Measurements from ENCODE around the gene AMOTL1. TPM values are rescaled to one million over a fixed set of nuclear protein-coding genes. Genes with fewer than 3 reads are reported as not detected.

The AMOTL1 gene
- total and polyA plus RNA-seq, 2 of the 8 experiments (the other 6 are each of a cell fraction or from before 2014, with no cell fraction given), result 9.0 to 27.6 TPM

DNA sequence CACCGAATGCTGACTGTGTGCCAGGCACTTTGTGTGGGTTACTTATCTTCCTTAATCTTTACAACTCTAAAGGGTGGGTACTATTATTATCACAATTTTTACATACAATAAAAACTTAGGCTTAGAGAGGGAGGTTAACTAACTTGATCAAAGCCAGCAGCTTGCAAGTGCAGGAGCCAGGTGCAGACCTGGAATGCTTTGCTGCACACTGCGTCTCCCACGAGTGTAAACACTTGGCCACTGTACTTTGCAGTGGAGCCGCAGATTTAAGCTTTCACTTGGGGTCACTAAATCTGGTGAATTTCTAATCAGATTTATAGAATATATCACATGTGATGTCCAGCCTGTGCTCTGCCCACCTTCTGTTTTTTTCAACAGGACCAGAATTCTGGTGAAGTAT, 36.7 kb downstream of the AMOTL1 start:
- no peaks in the 10 kb centered on the region for H3K4me1 ChIP-seq (replicated peaks in 1 of 4; ENCODE audit: control insufficient read depth in 3 of 4, insufficient read depth in 4 of 4, low read length in 3 of 4)
- H3K9ac ChIP-seq (replicated peaks in 1 of 4; ENCODE audit: extremely low read depth in 1 of 4, low read depth in 3 of 4, low read length in 3 of 4), result no peak overlapping the region
- H2BK120ac ChIP-seq (replicated peaks; ENCODE audit: low read depth, low read length), result no peak overlapping the region
- no peak overlapping the region for H3K14ac ChIP-seq (ENCODE audit: insufficient read length)
- H3K27ac ChIP-seq (ENCODE audit: low read depth, low read length), result no peak overlapping the region
- H3K18ac ChIP-seq (ENCODE audit: extremely low read depth, low read length), result no peak overlapping the region
- H2BK20ac ChIP-seq (ENCODE audit: low read length), result no peak overlapping the region
- H3K56ac ChIP-seq (replicated peaks; ENCODE audit: insufficient read length, low read depth, low read length), result no peak overlapping the region
- no peak overlapping the region for H2BK5ac ChIP-seq (ENCODE audit: low read depth, low read length)
- peaks cover 0 to 8% (median 3%) of the 10 kb centered on the region in 4 experiments; a peak in 4 of 8 replicates for H3K36me3 ChIP-seq (ENCODE audit: control insufficient read depth in 2 of 4, insufficient read depth in 4 of 4, low read length in 3 of 4)
- no peak overlapping the region for H2AFZ ChIP-seq (ENCODE audit: low read length)
- WGBS, 2 experiments (ENCODE audit: extremely low coverage in 1 of 2, insufficient coverage in 1 of 2, insufficient read length in 1 of 2, insufficient replicate concordance in 2 of 2, low coverage in 1 of 2, low lambda C conversion rate in 2 of 2, missing lambda C conversion rate in 1 of 2), result 94% methylated on average over 4 of the region's 4 CpGs; no CpG with 5 or more reads in 1 of the 2 experiments
- POLR2A ChIA-PET (ENCODE audit: partially characterized antibody), result no interaction called here
- no peak overlapping the region for H4K5ac ChIP-seq (ENCODE audit: insufficient read length, low read depth, low read length)
- no peak overlapping the region for H4K91ac ChIP-seq (replicated peaks; ENCODE audit: insufficient read length, low read length)
- no peaks in the 10 kb centered on the region; the same call in 1 of the 2 replicates for H3K23me2 ChIP-seq (ENCODE audit: low read depth, low read length)
- H4K8ac ChIP-seq (ENCODE audit: extremely low read depth, insufficient read depth, low read length), result no peak overlapping the region
- peaks cover 2 to 4% of the 10 kb centered on the region in 2 experiments for H4K20me1 ChIP-seq (replicated peaks in 1 of 2; ENCODE audit: control insufficient read depth in 1 of 2, insufficient read depth in 2 of 2, low read length in 2 of 2)
- FAIRE-seq (no peak), DNase-seq (ENCODE audit: low read depth in 1 of 2, low spot score in 2 of 2) (no peak)
- no peaks in the 10 kb centered on the region for H3K9me3 ChIP-seq (ENCODE audit: insufficient read depth in 2 of 2, low read depth in 1 of 2, low read length in 1 of 2)
- no peak overlapping the region for H3K4me2 ChIP-seq (ENCODE audit: insufficient read depth in 1 of 2, low read depth in 2 of 2, low read length in 2 of 2)
- H3K4me3 ChIP-seq (ENCODE audit: extremely low read depth in 1 of 4, insufficient read depth in 2 of 4, low read depth in 3 of 4, low read length in 4 of 4), result no peak overlapping the region
- CTCF ChIA-PET (ENCODE audit: partially characterized antibody), result interaction anchor here (0.6 to 1.1 kb wide), 3 partner anchors 35 to 182 kb away, joined by 3 read pairs; no protein-coding TSS in a partner anchor
- H3K79me1 ChIP-seq (ENCODE audit: low read depth, low read length), result peaks cover 5% of the 10 kb centered on the region; the same call in 1 of the 2 replicates
- no peak overlapping the region for H3K23ac ChIP-seq (ENCODE audit: insufficient read length)
- no peak overlapping the region for H2BK12ac ChIP-seq (ENCODE audit: low read depth, low read length)
- TF ChIP-seq, protein P1, sequence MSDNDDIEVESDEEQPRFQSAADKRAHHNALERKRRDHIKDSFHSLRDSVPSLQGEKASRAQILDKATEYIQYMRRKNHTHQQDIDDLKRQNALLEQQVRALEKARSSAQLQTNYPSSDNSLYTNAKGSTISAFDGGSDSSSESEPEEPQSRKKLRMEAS (IDR thresholded peaks at IDR 0.05), result no peak
- TF ChIP-seq BACH1 (IDR thresholded peaks at IDR 0.05; ENCODE audit: low read length) (no peak), CREB1 (IDR thresholded peaks at IDR 0.05) (no peak), SAP30 (IDR thresholded peaks at IDR 0.05; ENCODE audit: insufficient read depth, insufficient replicate concordance, low read length) (no peak), EP300 (IDR thresholded peaks at IDR 0.05; ENCODE audit: borderline replicate concordance in 1 of 2, low read depth in 2 of 2, low read length in 2 of 2) (no peak), SIN3A (conservative IDR thresholded peaks at IDR 0.05 in 1 of 2, IDR thresholded peaks at IDR 0.05 in 1 of 2; ENCODE audit: low read depth in 1 of 2, low read length in 2 of 2) (no peak), SRF (IDR thresholded peaks at IDR 0.05; ENCODE audit: low read depth, low read length) (no peak), ASH2L (IDR thresholded peaks at IDR 0.05; ENCODE audit: low read length) (no peak), JUN (IDR thresholded peaks at IDR 0.05; ENCODE audit: low read depth, low read length) (no peak), BRCA1 (IDR thresholded peaks at IDR 0.05; ENCODE audit: low read depth, low read length) (no peak)
- TF ChIP-seq, protein P2, sequence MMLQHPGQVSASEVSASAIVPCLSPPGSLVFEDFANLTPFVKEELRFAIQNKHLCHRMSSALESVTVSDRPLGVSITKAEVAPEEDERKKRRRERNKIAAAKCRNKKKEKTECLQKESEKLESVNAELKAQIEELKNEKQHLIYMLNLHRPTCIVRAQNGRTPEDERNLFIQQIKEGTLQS (IDR thresholded peaks at IDR 0.05; ENCODE audit: insufficient read depth, low read depth, low read length), result no peak
- H2BK15ac ChIP-seq (ENCODE audit: low read length), result no peak overlapping the region
- H3K4ac ChIP-seq (replicated peaks; ENCODE audit: insufficient read length, low read depth, low read length), result no peak overlapping the region
- H3K79me2 ChIP-seq (ENCODE audit: control insufficient read depth in 1 of 2, insufficient read depth in 2 of 2, low read length in 2 of 2), result no peaks in the 10 kb centered on the region; a peak in 2 of 4 replicates
- no peak overlapping the region for H2AK5ac ChIP-seq (ENCODE audit: low read depth, low read length)
- H3K27me3 ChIP-seq (replicated peaks in 1 of 4; ENCODE audit: control insufficient read depth in 3 of 4, extremely low read depth in 1 of 4, insufficient read depth in 3 of 4, low read length in 3 of 4), result no peaks in the 10 kb centered on the region
